ENCODE data around the gene ASB9. TPM values are rescaled to one million over a fixed set of nuclear protein-coding genes. Genes with fewer than 3 reads are reported as not detected.
"Not testable (repeated sequence)": the region's sequence is repeated elsewhere in the genome, so short reads cannot be mapped to it uniquely, and the experiment has no call there.

Gene ASB9
- total RNA-seq, 3 donors from 2014 or later (not counting 1 experiment from before 2014, with no cell fraction given) = not detected

- intact Hi-C loops (cut with micrococcal nuclease) = no loop called here
- no peak for ATAC-seq
- DNase-seq = no peak
- Histone ChIP-seq H3K27ac (ENCODE audit: low read length) (no peak overlapping the region), H3K27me3 (ENCODE audit: control insufficient read depth, insufficient read depth, low read length) (no peaks in the 10 kb centered on the region), H3K36me3 (ENCODE audit: control insufficient read depth, insufficient read depth, low read length) (no peaks in the 10 kb centered on the region), H3K9me3 (ENCODE audit: control insufficient read depth, insufficient read depth, low read length) (no peaks in the 10 kb centered on the region), H3K4me1 (ENCODE audit: control insufficient read depth, insufficient read depth, low read length) (peaks cover 2% of the 10 kb centered on the region), H3K4me3 (ENCODE audit: low read length) (no peak overlapping the region)
- Mint-ChIP-seq H3K4me1 (no peaks in the 10 kb centered on the region), H3K9me3 (no peaks in the 10 kb centered on the region), H3K27ac (no peak overlapping the region), H3K4me3 (no peak overlapping the region), H3K36me3 (no peaks in the 10 kb centered on the region), H3K27me3 (ENCODE audit: low read depth in 2 of 2) (peaks cover 0 to 13% of the 10 kb centered on the region in 2 donors)
- TF ChIP-seq CTCF (IDR thresholded peaks at IDR 0.05) = no peak
- WGBS (ENCODE audit: insufficient coverage) = 100% methylated on average over 2 of the region's 2 CpGs
Measured at GRCh38 chrX:15274946-15275345, 5.1 kb upstream of the ASB9 start.

DNA sequence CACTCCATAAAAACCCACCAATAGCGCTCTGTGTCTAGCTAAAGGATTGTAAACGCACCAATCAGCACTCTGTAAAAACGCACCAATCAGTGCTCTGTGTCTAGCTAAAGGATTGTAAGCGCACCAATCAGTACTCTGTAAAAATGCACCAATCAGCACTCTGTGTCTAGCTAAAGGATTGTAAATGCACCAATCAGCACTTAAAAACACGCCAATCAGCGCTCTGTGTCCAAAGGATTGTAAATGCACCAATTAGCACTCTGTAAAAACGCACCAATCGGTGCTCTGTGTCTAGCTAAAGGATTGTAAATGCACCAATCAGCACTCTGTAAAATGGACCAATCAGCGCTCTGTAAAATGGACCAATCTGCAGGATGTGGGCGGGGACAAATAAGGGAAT is 3.4 kb upstream of the ASB9 start:
- WGBS (ENCODE audit: insufficient coverage) = 94% methylated on average over 10 of the region's 10 CpGs

DNA sequence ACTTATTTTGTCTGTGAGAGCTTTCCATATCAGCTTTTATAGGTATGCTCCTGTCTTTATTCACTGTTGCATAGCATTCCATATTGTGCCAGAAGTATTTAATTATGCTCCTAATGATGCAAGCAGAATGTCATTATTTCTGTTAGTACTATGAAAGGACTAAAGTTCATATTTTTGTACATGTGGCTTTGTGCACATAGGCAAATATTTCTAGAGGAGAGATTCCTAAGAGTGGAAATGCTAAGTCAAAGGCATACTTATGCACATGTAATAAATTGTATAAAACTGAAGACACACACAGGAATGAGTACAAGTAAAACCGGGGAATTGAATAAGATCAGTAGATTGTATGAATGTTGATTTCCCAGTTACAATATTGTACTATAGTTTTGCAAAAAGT is 1.9 kb upstream of the ASB9 start:
- WGBS (ENCODE audit: insufficient coverage) = no CpG with 5 or more reads among the region's 1 CpG
- no peak overlapping the region for H3K27ac Mint-ChIP-seq
- H3K4me3 Mint-ChIP-seq = no peak overlapping the region
- intact Hi-C loops (cut with micrococcal nuclease) = no loop called here
- peaks cover 6% of the 10 kb centered on the region for H3K4me1 ChIP-seq (ENCODE audit: control insufficient read depth, insufficient read depth, low read length)
- no peak overlapping the region for H3K4me3 ChIP-seq (ENCODE audit: low read length)
- TF ChIP-seq CTCF (IDR thresholded peaks at IDR 0.05) = no peak
- H3K27ac ChIP-seq (ENCODE audit: low read length) = no peak overlapping the region
- no peaks in the 10 kb centered on the region for H3K9me3 ChIP-seq (ENCODE audit: control insufficient read depth, insufficient read depth, low read length)
- H3K27me3 ChIP-seq (ENCODE audit: control insufficient read depth, insufficient read depth, low read length) = no peaks in the 10 kb centered on the region
- H3K4me1 Mint-ChIP-seq = no peaks in the 10 kb centered on the region
- no peaks in the 10 kb centered on the region for H3K9me3 Mint-ChIP-seq
- no peak for ATAC-seq
- no peak for DNase-seq
- H3K36me3 ChIP-seq (ENCODE audit: control insufficient read depth, insufficient read depth, low read length) = no peaks in the 10 kb centered on the region
- peaks cover 0 to 7% of the 10 kb centered on the region in 2 donors for H3K27me3 Mint-ChIP-seq (ENCODE audit: low read depth in 2 of 2)
- no peaks in the 10 kb centered on the region for H3K36me3 Mint-ChIP-seq

More for the DNA sequence above, 3.4 kb upstream of the ASB9 start:
- H3K4me3 ChIP-seq (ENCODE audit: low read length); H3K4me1 ChIP-seq (ENCODE audit: control insufficient read depth, insufficient read depth, low read length); H3K27me3 Mint-ChIP-seq (ENCODE audit: low read depth in 2 of 2); intact Hi-C loops (cut with micrococcal nuclease); H3K27ac Mint-ChIP-seq; H3K9me3 Mint-ChIP-seq; DNase-seq; H3K36me3 ChIP-seq (ENCODE audit: control insufficient read depth, insufficient read depth, low read length); H3K4me1 Mint-ChIP-seq; H3K27me3 ChIP-seq (ENCODE audit: control insufficient read depth, insufficient read depth, low read length); H3K9me3 ChIP-seq (ENCODE audit: control insufficient read depth, insufficient read depth, low read length); H3K36me3 Mint-ChIP-seq; H3K27ac ChIP-seq (ENCODE audit: low read length); ATAC-seq; H3K4me3 Mint-ChIP-seq: not testable (repeated sequence)

- Histone ChIP-seq H3K4me1 (ENCODE audit: control insufficient read depth, insufficient read depth, low read length) (peaks cover 6% of the 10 kb centered on the region), H3K27ac (ENCODE audit: low read length) (no peak overlapping the region), H3K4me3 (ENCODE audit: low read length) (no peak overlapping the region), H3K27me3 (ENCODE audit: control insufficient read depth, insufficient read depth, low read length) (no peaks in the 10 kb centered on the region), H3K36me3 (ENCODE audit: control insufficient read depth, insufficient read depth, low read length) (no peaks in the 10 kb centered on the region), H3K9me3 (ENCODE audit: control insufficient read depth, insufficient read depth, low read length) (no peaks in the 10 kb centered on the region)
- Mint-ChIP-seq H3K27me3 (ENCODE audit: low read depth in 2 of 2) (peaks cover 0 to 9% of the 10 kb centered on the region in 2 donors), H3K9me3 (no peaks in the 10 kb centered on the region), H3K36me3 (no peaks in the 10 kb centered on the region), H3K4me1 (no peaks in the 10 kb centered on the region), H3K27ac (no peak overlapping the region), H3K4me3 (no peak overlapping the region)
- WGBS (ENCODE audit: insufficient coverage) = no CpG with 5 or more reads among the region's 1 CpG
- no peak for TF ChIP-seq CTCF (IDR thresholded peaks at IDR 0.05)
- ATAC-seq = no peak
- no peak for DNase-seq
- intact Hi-C loops (cut with micrococcal nuclease) = no loop called here
Measured at GRCh38 chrX:15269120-15269519, 763 bp downstream of the ASB9 start.
